ENCODE results near the gene ATL3.

DNA sequence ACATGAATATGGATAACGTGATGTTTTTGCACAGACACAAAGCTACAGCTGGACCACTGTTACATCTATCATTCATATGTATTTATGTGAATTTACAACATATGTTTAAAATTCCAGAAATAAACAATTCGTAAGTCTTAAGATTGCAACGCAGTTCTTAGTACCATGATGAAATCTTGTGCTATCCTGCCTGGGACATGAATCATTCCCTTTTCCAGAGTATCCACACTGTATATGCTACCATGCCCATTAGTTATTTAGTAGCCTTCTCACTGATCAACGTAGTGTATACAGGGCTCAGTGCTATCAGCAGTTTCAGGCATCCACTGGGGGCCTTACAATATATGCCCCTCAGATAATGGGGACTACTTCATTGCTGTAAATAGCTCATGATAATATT is 4.3 kb downstream of the ATL3 start:
- no peak for TF ChIP-seq CTCF (conservative IDR thresholded peaks at IDR 0.05; ENCODE audit: low read length)
- TF ChIP-seq EZH2phosphoT487 (IDR thresholded peaks at IDR 0.05; ENCODE audit: borderline replicate concordance): no peak
